HFF-Myc (cell line): ENCODE results near the gene DDX28.

Experiments
- DNase-seq: peaks from one replicate; pipeline ENCODE4 v3.0.0-alpha.2; 2011; ENCODE audit warnings: low read depth; ENCODE audit errors: extremely low read depth
- H3K4me3 ChIP-seq: replicated peaks from 2 replicates; pipeline ENCODE4 v1.5.1; 2011; ENCODE audit warnings: low read depth, mild to moderate bottlenecking, control low read depth, low read length
- TF ChIP-seq, protein P1 (sequence below): IDR thresholded peaks from 2 replicates; pipeline ENCODE4 v1.5.1; 2012; ENCODE audit warnings: mild to moderate bottlenecking, low read depth, low read length, control low read depth; ENCODE audit errors: missing control alignments

The DDX28 gene

GRCh38 chr16:68022728-68023537 is at the start of gene DDX28, which contains the start of gene DUS2:
Gene DDX28 (minus strand): TSS chr16:68023232. CDS start chr16:68023202, 30 bp downstream.
Gene DUS2 (plus strand): TSS chr16:68023284. CDS start chr16:68038024, 14,740 bp downstream.
- DNase-seq: peak; percentile 82
- peak within 1 kb of the TSS; percentile 99 for H3K4me3 ChIP-seq
- TF ChIP-seq, protein P1, sequence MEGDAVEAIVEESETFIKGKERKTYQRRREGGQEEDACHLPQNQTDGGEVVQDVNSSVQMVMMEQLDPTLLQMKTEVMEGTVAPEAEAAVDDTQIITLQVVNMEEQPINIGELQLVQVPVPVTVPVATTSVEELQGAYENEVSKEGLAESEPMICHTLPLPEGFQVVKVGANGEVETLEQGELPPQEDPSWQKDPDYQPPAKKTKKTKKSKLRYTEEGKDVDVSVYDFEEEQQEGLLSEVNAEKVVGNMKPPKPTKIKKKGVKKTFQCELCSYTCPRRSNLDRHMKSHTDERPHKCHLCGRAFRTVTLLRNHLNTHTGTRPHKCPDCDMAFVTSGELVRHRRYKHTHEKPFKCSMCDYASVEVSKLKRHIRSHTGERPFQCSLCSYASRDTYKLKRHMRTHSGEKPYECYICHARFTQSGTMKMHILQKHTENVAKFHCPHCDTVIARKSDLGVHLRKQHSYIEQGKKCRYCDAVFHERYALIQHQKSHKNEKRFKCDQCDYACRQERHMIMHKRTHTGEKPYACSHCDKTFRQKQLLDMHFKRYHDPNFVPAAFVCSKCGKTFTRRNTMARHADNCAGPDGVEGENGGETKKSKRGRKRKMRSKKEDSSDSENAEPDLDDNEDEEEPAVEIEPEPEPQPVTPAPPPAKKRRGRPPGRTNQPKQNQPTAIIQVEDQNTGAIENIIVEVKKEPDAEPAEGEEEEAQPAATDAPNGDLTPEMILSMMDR: no peak

- DNase-seq: no peak
- TF ChIP-seq, protein P1: no peak
- H3K4me3 ChIP-seq: no peak overlapping the region
Observed at GRCh38 chr16:68072038-68072695, 49.1 kb upstream of the DDX28 start.

- no peak for DNase-seq
- TF ChIP-seq, protein P1: no peak
- H3K4me3 ChIP-seq: no peak overlapping the region
Observed at GRCh38 chr16:68071518-68071901, 48.5 kb upstream of the DDX28 start.

- no peak for DNase-seq
- TF ChIP-seq, protein P1: no peak
- H3K4me3 ChIP-seq: no peak overlapping the region
Observed at GRCh38 chr16:68070806-68071517, 47.9 kb upstream of the DDX28 start.

GRCh38 chr16:68070249-68070730 is 47.3 kb upstream of the DDX28 start:
- H3K4me3 ChIP-seq: no peak overlapping the region
- TF ChIP-seq, protein P1: no peak
- no peak for DNase-seq

DNA sequence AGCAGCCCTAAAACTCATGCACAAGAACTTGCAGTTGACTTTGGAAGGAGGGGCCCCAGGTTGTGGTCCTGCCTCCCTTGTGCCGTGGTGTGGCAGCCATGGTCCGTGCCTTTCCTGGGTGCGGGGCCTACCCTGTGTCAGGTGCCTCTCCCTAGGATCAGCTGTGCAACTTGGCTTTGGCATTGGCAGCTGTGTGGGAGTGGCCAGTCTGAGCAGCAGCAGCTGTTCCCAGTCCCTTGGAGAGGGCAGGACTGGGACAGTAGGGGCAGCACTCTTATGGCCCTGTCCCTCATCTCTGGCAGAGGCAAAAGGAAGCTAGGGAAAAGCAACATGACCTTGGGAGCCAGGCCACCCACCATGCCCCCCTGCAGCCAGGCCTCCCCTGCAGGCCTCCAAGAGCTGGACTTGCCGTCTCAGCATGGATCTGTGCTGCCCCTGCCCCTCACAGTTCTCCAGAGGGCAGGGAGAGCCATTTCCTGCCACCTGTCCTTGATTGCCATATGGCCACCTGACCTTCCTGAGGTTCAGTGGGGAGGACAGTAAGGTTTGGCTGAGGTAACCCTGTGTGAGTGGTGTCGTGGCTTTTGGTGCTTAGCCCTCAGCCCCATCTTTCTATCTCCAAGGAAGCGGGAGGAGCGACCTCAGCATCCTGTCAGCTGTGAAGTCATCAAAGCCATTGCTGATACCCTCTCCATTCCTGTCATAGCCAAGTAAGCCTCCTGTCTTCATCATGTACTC is 46.6 kb upstream of the DDX28 start:
- no peak overlapping the region for H3K4me3 ChIP-seq
- DNase-seq: no peak
- TF ChIP-seq, protein P1: no peak
